ENCODE measurements around the gene LAGE3.

DNA sequence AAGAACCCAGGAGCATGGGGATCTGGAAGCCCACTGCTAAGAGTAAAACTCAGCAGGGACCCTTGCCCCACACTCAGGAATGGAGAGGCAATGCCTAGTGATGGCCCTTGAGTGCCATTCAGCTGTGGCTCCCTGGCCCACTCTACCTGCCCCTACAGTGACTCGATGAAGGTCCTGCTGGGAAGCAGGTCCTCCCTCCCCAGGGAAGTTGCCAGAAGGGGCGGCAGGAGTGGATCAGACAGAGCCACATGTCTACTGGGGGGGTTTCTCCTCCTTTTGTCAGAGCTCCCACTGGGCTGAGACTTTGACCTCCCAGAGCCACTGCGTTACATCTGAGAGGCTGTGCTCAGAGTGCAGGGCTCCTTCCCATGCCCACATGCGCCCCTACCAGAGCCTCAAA lies 10.1 kb upstream of the LAGE3 start:
- TF ChIP-seq, protein P1, sequence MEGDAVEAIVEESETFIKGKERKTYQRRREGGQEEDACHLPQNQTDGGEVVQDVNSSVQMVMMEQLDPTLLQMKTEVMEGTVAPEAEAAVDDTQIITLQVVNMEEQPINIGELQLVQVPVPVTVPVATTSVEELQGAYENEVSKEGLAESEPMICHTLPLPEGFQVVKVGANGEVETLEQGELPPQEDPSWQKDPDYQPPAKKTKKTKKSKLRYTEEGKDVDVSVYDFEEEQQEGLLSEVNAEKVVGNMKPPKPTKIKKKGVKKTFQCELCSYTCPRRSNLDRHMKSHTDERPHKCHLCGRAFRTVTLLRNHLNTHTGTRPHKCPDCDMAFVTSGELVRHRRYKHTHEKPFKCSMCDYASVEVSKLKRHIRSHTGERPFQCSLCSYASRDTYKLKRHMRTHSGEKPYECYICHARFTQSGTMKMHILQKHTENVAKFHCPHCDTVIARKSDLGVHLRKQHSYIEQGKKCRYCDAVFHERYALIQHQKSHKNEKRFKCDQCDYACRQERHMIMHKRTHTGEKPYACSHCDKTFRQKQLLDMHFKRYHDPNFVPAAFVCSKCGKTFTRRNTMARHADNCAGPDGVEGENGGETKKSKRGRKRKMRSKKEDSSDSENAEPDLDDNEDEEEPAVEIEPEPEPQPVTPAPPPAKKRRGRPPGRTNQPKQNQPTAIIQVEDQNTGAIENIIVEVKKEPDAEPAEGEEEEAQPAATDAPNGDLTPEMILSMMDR (IDR thresholded peaks at IDR 0.05): no peak
- TF ChIP-seq POLR2A (IDR thresholded peaks at IDR 0.05): no peak

All from body of pancreas (tissue), 4 donors.